MCF 10A (cell line): ENCODE data around the gene TNFRSF6B. TPM values are rescaled to one million over a fixed set of nuclear protein-coding genes. Genes with fewer than 3 reads are reported as not detected.

ENCODE experiments used
- BruUV-seq: library from RNA; stranded (reverse); fragments of 400-500 nt; replicated peaks from 2 replicates; lab custom pipeline; 2021; lab: Mats Ljungman, UMichigan
- CTCF ChIA-PET: fragments of 300-600 bp; sonication (Branson Sonifier 250); formaldehyde crosslinking; extraction: SDS; loops from one replicate; lab custom pipeline; 2021; ENCODE audit warnings: antibody characterized with exemption, inconsistent platforms; lab: Yijun Ruan, JAX
- POLR2A ChIA-PET: fragments of 300-600, 350-650 bp; sonication (Branson Sonifier 250); formaldehyde crosslinking; extraction: SDS; loops from one replicate; lab custom pipeline; 2020; ENCODE audit warnings: antibody characterized with exemption, inconsistent platforms; lab: Yijun Ruan, JAX
- DNase-seq: peaks from one replicate; pipeline ENCODE4 v3.0.0-alpha.2; 2018; ENCODE audit not compliant: unreplicated experiment
- H3K27ac Mint-ChIP-seq: one replicate; pipeline ENCODE4 v1.8.0; 2022; ENCODE audit warnings: mild to moderate bottlenecking, low read depth, mixed read lengths; ENCODE audit not compliant: unreplicated experiment
- H3K27me3 Mint-ChIP-seq: one replicate; pipeline ENCODE4 v1.8.0; 2022; ENCODE audit warnings: mixed read lengths; ENCODE audit not compliant: insufficient read depth, unreplicated experiment
- H3K36me3 Mint-ChIP-seq: one replicate; pipeline ENCODE4 v1.8.0; 2022; ENCODE audit warnings: mild to moderate bottlenecking, moderate library complexity, mixed read lengths; ENCODE audit not compliant: insufficient read depth, unreplicated experiment
- H3K4me1 Mint-ChIP-seq: one replicate; pipeline ENCODE4 v1.8.0; 2022; ENCODE audit warnings: mixed read lengths; ENCODE audit not compliant: insufficient read depth, unreplicated experiment
- H3K4me3 Mint-ChIP-seq: one replicate; pipeline ENCODE4 v1.8.0; 2022; ENCODE audit warnings: mild to moderate bottlenecking, moderate library complexity, mixed read lengths; ENCODE audit not compliant: unreplicated experiment
- H3K9me3 Mint-ChIP-seq: one replicate; pipeline ENCODE4 v1.8.0; 2022; ENCODE audit warnings: mixed read lengths; ENCODE audit not compliant: unreplicated experiment
- CTCF ChIP-seq: fragments of 200-600 bp; IDR thresholded peaks from one replicate; pipeline ENCODE4 v1.8.0; 2022; ENCODE audit warnings: antibody characterized with exemption, mild to moderate bottlenecking; ENCODE audit not compliant: unreplicated experiment
- intact Hi-C: fragments of 100-400 bp; cut with micrococcal nuclease; formaldehyde crosslinking; loops from 2 replicates; pipeline ENCODE4 v1.14.1; 2022
- total RNA-seq: library from RNA; stranded (reverse); gene quantifications from 2 replicates; pipeline ENCODE4 v1.2.3, GENCODE V29; 2022

The TNFRSF6B gene
- total RNA-seq, 1 experiment from 2014 or later: 24.4 TPM

DNA sequence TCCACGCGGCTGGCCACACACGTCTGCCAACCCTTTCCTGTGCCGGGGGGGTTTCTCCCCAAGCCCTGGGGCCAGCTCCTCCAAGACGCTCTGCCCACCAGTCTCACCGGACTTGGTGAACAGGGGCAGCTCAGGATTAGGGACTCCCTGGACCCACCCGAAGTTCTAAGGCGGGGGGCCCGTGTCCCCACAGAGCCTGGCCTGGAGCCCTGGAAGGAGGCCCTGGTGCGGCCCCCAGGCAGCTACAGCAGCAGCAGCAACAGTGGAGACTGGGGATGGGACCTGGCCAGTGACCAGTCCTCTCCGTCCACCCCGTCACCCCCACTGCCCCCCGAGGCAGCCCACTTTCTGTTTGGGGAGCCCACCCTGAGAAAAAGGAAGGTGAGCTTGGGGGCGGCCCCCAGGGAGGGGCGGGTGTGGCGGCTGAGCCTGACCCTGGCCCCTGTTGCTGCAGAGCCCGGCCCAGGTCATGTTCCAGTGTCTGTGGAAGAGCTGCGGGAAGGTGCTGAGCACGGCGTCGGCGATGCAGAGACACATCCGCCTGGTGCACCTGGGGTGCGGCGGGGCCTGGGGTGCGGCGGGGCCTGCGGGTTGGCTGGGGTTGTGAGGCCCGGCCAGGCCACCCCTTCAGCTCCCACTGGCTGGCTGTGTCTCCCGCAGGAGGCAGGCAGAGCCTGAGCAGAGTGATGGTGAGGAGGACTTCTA lies 45.4 kb downstream of the TNFRSF6B start:
- intact Hi-C loops: no loop called here
- ChIA-PET POLR2A (interaction anchor here (0.8 to 3.6 kb wide), 23 partner anchors 11 to 240 kb away, joined by 3 to 79 read pairs (median 7); partner anchors contain the start of genes ARFRP1, DNAJC5, GMEB2 and PPDPF), CTCF (interaction anchor here (0.5 to 1.8 kb wide), 10 partner anchors 20 to 248 kb away, joined by 3 to 9 read pairs (median 4); partner anchors contain the start of genes ARFRP1, PRPF6, PTK6 and ZGPAT)

GRCh38 chr20:63742381-63743024 lies 46.1 kb downstream of the TNFRSF6B start:
- intact Hi-C loops: no loop called here
- Mint-ChIP-seq H3K9me3 (no peaks in the 10 kb centered on the region), H3K27me3 (no peaks in the 10 kb centered on the region), H3K27ac (no peak overlapping the region), H3K4me1 (no peaks in the 10 kb centered on the region), H3K4me3 (no peak overlapping the region), H3K36me3 (peaks cover 25% of the 10 kb centered on the region)
- CTCF ChIA-PET: interaction anchor here (0.7 to 1.0 kb wide), 2 partner anchors 26 to 206 kb away, joined by 3 to 6 read pairs; partner anchors contain the start of gene PTK6
- POLR2A ChIA-PET: interaction anchor here (1.4 to 3.1 kb wide), 7 partner anchors 10 to 153 kb away, joined by 3 to 69 read pairs (median 15); partner anchors contain the start of genes ARFRP1, DNAJC5, GMEB2 and TNFRSF6B
- no TSS peak for BruUV-seq
- DNase-seq: no peak
- no peak for TF ChIP-seq CTCF

More for the DNA sequence above, 45.4 kb downstream of the TNFRSF6B start:
- peaks cover 26% of the 10 kb centered on the region for H3K36me3 Mint-ChIP-seq
- no peak for TF ChIP-seq CTCF
- no peaks in the 10 kb centered on the region for H3K4me1 Mint-ChIP-seq
- H3K27ac Mint-ChIP-seq: no peak overlapping the region
- H3K27me3 Mint-ChIP-seq: no peaks in the 10 kb centered on the region
- no peak for DNase-seq
- peak overlapping the region; percentile 74 for H3K4me3 Mint-ChIP-seq
- TSS peak; percentile 26 for BruUV-seq
- no peaks in the 10 kb centered on the region for H3K9me3 Mint-ChIP-seq

GRCh38 chr20:63743210-63743970 lies 46.9 kb downstream of the TNFRSF6B start:
- no peak for TF ChIP-seq CTCF
- H3K4me3 Mint-ChIP-seq: no peak overlapping the region
- ChIA-PET POLR2A (interaction anchor here (0.5 to 2.0 kb wide), 5 partner anchors 12 to 525 kb away, joined by 3 to 6 read pairs (median 3); partner anchors contain the start of genes ARFRP1 and ZGPAT), CTCF (interaction anchor here (0.6 to 1.0 kb wide), 4 partner anchors 26 to 206 kb away, joined by 3 to 6 read pairs (median 3); partner anchors contain the start of genes ARFRP1, PTK6 and ZGPAT)
- H3K9me3 Mint-ChIP-seq: no peaks in the 10 kb centered on the region
- no peak for DNase-seq
- H3K4me1 Mint-ChIP-seq: no peaks in the 10 kb centered on the region
- H3K27me3 Mint-ChIP-seq: no peaks in the 10 kb centered on the region
- H3K36me3 Mint-ChIP-seq: peaks cover 23% of the 10 kb centered on the region
- no TSS peak for BruUV-seq
- intact Hi-C loops: no loop called here
- no peak overlapping the region for H3K27ac Mint-ChIP-seq
